ENCODE data around the gene BICD1. TPM values are rescaled to one million over a fixed set of nuclear protein-coding genes. Genes with fewer than 3 reads are reported as not detected.

The BICD1 gene
- total and polyA plus RNA-seq, 4 donors: 0.46 to 3.4 (median 1.1) TPM

DNA sequence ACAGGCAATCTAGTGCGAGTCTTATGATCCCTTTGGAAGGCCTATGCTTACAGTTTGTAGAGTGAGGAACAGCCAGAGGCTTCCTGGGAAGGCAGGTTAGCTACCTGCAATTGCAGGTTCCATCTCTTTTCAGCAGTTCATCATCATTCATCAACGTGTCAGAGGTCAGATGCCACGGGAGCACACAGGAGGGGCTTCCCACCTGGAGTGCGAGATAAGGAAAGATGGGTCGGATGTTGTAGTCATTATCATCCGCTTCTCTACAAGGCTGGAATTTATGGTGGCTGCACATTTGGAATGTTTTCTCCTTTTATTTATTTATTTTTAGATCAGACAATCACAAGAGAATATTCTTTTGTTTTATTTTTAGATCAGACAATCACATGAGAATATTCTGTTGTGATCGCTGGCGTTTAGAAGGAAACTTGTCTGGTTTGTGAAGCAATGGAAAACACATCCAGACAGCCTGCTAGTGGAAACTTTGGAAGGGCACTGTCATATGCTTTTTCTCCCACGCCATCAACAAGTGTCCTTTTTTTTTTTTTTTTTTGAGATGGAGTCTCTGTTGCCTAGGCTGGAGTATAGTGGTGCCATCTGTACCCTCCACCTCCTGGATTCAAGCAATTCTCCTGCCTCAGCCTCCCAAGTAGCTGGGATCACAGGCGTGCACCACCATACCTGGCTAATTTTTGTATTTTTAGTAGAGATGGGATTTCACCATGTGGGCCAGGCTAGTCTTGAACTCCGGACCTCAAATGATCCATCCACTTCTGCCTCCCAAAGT is 1.9 kb upstream of the BICD1 start:
- DNase-seq (ENCODE audit: low spot score): no peak

GRCh38 chr12:32105986-32106516 is 596 bp upstream of the BICD1 start:
- DNase-seq (ENCODE audit: low spot score): no peak
- Histone ChIP-seq H3K4me3 (ENCODE audit: low read depth in 1 of 3, low read length in 3 of 3) (peak overlapping the region; percentile 49 to 92 (median 92)), H3K36me3 (ENCODE audit: control insufficient read depth in 4 of 4, insufficient read depth in 3 of 4, low read depth in 1 of 4, low read length in 3 of 4) (no peaks in the 10 kb centered on the region), H3K27ac (ENCODE audit: low read depth in 1 of 2, low read length in 2 of 2) (peak overlapping the region; percentile 35 to 69), H3K4me1 (ENCODE audit: control insufficient read depth in 4 of 4, insufficient read depth in 4 of 4, low read length in 3 of 4) (peaks cover 0 to 9% (median 6%) of the 10 kb centered on the region in 4 donors), H3K9me3 (ENCODE audit: control insufficient read depth in 4 of 4, low read length in 3 of 4) (no peaks in the 10 kb centered on the region), H3K27me3 (ENCODE audit: control insufficient read depth in 4 of 4, insufficient read depth in 4 of 4, low read length in 3 of 4) (no peaks in the 10 kb centered on the region), H3K9ac (ENCODE audit: low read depth in 1 of 2, low read length in 2 of 2) (no peak overlapping the region)
- TF ChIP-seq JUND (IDR thresholded peaks at IDR 0.05): no peak
- no peak for TF ChIP-seq MAX (IDR thresholded peaks at IDR 0.05)
- no peak for TF ChIP-seq ZBTB33 (IDR thresholded peaks at IDR 0.05)
- no peak for TF ChIP-seq HNF4G (IDR thresholded peaks at IDR 0.05)
- WGBS: 13% methylated on average over 24 of the region's 24 CpGs

More for the DNA sequence above, 1.9 kb upstream of the BICD1 start:
- Histone ChIP-seq H3K9me3 (ENCODE audit: control insufficient read depth in 4 of 4, low read length in 3 of 4) (no peaks in the 10 kb centered on the region), H3K4me1 (ENCODE audit: control insufficient read depth in 4 of 4, insufficient read depth in 4 of 4, low read length in 3 of 4) (peaks cover 0 to 9% (median 6%) of the 10 kb centered on the region in 4 donors), H3K9ac (ENCODE audit: low read depth in 1 of 2, low read length in 2 of 2) (no peak overlapping the region), H3K27me3 (ENCODE audit: control insufficient read depth in 4 of 4, insufficient read depth in 4 of 4, low read length in 3 of 4) (no peaks in the 10 kb centered on the region), H3K36me3 (ENCODE audit: control insufficient read depth in 4 of 4, insufficient read depth in 3 of 4, low read depth in 1 of 4, low read length in 3 of 4) (no peaks in the 10 kb centered on the region), H3K27ac (ENCODE audit: low read depth in 1 of 2, low read length in 2 of 2) (no peak overlapping the region), H3K4me3 (ENCODE audit: low read depth in 1 of 3, low read length in 3 of 3) (no peak overlapping the region)
- no peak for TF ChIP-seq HNF4G (IDR thresholded peaks at IDR 0.05)
- no peak for TF ChIP-seq NR2F2 (IDR thresholded peaks at IDR 0.05)
- WGBS: 77% methylated on average over 11 of the region's 11 CpGs

DNA sequence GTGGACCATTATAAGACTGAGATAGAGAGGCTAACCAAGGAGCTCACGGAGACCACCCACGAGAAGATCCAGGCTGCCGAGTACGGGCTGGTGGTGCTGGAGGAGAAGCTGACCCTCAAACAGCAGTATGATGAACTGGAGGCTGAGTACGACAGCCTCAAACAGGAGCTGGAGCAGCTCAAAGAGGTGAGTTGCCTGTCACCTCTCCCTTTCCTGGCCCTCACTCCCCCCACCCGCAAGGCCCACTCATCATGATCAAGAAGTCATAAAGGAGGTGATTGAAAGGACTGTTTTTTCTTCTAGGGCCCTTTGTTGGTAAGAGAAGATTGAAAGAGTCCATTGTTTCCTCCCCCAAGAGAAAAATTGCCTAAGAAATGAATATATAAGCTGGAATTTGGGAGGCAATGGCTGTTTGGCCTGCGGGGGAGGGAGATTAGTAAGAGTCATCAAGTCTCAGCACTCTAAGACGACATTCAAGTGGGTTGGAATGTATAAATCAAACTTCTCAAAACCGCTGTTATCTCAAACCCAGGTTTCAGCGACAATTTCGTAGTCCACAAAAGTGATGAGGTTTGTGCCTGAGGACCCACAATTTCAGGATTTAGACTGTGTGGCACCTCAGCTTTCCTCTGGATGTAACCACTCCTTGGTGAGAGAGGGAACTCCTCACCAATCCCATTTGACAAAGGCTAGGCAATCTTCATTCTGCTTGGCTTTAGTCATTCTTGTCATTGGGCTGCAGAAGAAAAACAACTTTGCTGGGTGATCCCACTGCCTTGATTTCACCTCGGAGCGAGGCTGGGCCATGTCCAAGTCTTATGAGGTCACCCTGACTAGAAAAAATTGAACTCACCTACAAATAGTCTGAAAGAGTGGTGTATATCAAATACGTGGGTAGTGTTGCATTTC is 966 bp downstream of the BICD1 start:
- H3K9ac ChIP-seq (ENCODE audit: low read depth in 1 of 2, low read length in 2 of 2): peak overlapping the region; percentile 36 to 53
- H3K4me3 ChIP-seq (ENCODE audit: low read depth in 1 of 3, low read length in 3 of 3): peak overlapping the region; percentile 49 to 92 (median 92)
- WGBS: 42% methylated on average over 14 of the region's 14 CpGs
- no peaks in the 10 kb centered on the region for H3K36me3 ChIP-seq (ENCODE audit: control insufficient read depth in 4 of 4, insufficient read depth in 3 of 4, low read depth in 1 of 4, low read length in 3 of 4)
- DNase-seq (ENCODE audit: low spot score): no peak
- H3K4me1 ChIP-seq (ENCODE audit: control insufficient read depth in 4 of 4, insufficient read depth in 4 of 4, low read length in 3 of 4): peaks cover 0 to 9% (median 6%) of the 10 kb centered on the region in 4 donors
- H3K9me3 ChIP-seq (ENCODE audit: control insufficient read depth in 4 of 4, low read length in 3 of 4): no peaks in the 10 kb centered on the region
- H3K27me3 ChIP-seq (ENCODE audit: control insufficient read depth in 4 of 4, insufficient read depth in 4 of 4, low read length in 3 of 4): no peaks in the 10 kb centered on the region
- TF ChIP-seq FOXA2 (IDR thresholded peaks at IDR 0.05) (no peak), TAF1 (conservative IDR thresholded peaks at IDR 0.05) (no peak), ATF3 (IDR thresholded peaks at IDR 0.05) (no peak), HNF4G (IDR thresholded peaks at IDR 0.05) (no peak), JUND (IDR thresholded peaks at IDR 0.05) (no peak), CTCF (IDR thresholded peaks at IDR 0.05; ENCODE audit: low read depth, low read length, missing input control) (no peak), YY1 (IDR thresholded peaks at IDR 0.05) (no peak), NR2F2 (IDR thresholded peaks at IDR 0.05) (no peak), EGR1 (IDR thresholded peaks at IDR 0.05; ENCODE audit: low read depth in 2 of 2) (no peak), GABPA (IDR thresholded peaks at IDR 0.05 in 1 of 2, conservative IDR thresholded peaks at IDR 0.05 in 1 of 2) (no peak), RAD21 (IDR thresholded peaks at IDR 0.05) (no peak), RXRA (IDR thresholded peaks at IDR 0.05) (no peak), REST (IDR thresholded peaks at IDR 0.05) (no peak), MAX (IDR thresholded peaks at IDR 0.05) (no peak)
- H3K27ac ChIP-seq (ENCODE audit: low read depth in 1 of 2, low read length in 2 of 2): peak overlapping the region in 1 of 2 donors; percentile 69
